C4-2B (cell line): ENCODE results near the gene CSAG1.

ENCODE experiments used
- ZFX ChIP-seq: fragments of 450-650 bp; IDR thresholded peaks from 2 replicates; pipeline ENCODE4 v1.6.1; 2017
- TF ChIP-seq, protein P1 (sequence below): fragments of 450-650 bp; conservative IDR thresholded peaks from 2 replicates; pipeline ENCODE4 v1.5.1; 2017; ENCODE audit warnings: mild to moderate bottlenecking

GRCh38 chrX:152733261-152733975, at the start of gene CSAG1, which contains the start of gene MAGEA12:
- TF ChIP-seq, protein P1, sequence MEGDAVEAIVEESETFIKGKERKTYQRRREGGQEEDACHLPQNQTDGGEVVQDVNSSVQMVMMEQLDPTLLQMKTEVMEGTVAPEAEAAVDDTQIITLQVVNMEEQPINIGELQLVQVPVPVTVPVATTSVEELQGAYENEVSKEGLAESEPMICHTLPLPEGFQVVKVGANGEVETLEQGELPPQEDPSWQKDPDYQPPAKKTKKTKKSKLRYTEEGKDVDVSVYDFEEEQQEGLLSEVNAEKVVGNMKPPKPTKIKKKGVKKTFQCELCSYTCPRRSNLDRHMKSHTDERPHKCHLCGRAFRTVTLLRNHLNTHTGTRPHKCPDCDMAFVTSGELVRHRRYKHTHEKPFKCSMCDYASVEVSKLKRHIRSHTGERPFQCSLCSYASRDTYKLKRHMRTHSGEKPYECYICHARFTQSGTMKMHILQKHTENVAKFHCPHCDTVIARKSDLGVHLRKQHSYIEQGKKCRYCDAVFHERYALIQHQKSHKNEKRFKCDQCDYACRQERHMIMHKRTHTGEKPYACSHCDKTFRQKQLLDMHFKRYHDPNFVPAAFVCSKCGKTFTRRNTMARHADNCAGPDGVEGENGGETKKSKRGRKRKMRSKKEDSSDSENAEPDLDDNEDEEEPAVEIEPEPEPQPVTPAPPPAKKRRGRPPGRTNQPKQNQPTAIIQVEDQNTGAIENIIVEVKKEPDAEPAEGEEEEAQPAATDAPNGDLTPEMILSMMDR, result no peak
- TF ChIP-seq ZFX, result no peak
